ENCODE results near the gene RARG. TPM values are rescaled to one million over a fixed set of nuclear protein-coding genes. Genes with fewer than 3 reads are reported as not detected.

The RARG gene
- total RNA-seq, 2 donors from 2014 or later, result 11.4 to 21.5 TPM

DNA sequence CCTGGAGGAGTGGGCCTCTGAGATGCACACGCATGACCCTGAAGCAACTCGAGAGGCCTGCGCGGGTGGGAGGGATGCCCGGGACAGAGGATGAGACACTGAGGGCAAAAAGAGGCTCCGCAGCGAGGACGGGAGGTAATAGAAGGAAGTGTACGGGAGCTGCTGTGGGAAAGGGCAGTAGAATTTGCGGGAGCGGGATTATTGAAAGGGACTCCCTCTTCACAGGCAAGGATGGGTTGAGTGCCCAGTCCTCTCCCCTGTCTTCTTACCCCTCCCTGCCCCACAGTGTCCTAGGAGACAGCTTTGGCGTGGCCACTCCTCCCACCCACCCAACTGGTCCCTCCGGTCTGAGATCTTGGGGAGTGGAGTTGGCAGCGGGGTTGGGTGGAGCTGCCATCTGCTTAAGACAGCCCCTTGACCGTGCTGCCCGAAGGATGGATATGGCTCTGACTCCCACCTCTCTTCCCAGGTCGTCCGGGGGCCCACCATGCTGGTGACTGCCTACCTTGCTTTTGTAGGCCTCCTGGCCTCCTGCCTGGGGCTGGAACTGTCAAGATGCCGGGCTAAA lies 20.4 kb upstream of the RARG start:
- intact Hi-C loops (cut with DNase I), result no loop called here
- no peaks in the 10 kb centered on the region for H3K9me3 ChIP-seq
- peak; percentile 76 for DNase-seq
- H3K36me3 ChIP-seq, result no peaks in the 10 kb centered on the region
- H3K27me3 ChIP-seq, result no peaks in the 10 kb centered on the region
- H3K9ac ChIP-seq (ENCODE audit: low read depth in 2 of 2, low read length in 2 of 2), result peak overlapping the region; percentile 85 to 98
- H3K4me3 ChIP-seq, result peak overlapping the region; percentile 83
- peaks cover 4% of the 10 kb centered on the region for H3K4me1 ChIP-seq
- TF ChIP-seq, protein P1, sequence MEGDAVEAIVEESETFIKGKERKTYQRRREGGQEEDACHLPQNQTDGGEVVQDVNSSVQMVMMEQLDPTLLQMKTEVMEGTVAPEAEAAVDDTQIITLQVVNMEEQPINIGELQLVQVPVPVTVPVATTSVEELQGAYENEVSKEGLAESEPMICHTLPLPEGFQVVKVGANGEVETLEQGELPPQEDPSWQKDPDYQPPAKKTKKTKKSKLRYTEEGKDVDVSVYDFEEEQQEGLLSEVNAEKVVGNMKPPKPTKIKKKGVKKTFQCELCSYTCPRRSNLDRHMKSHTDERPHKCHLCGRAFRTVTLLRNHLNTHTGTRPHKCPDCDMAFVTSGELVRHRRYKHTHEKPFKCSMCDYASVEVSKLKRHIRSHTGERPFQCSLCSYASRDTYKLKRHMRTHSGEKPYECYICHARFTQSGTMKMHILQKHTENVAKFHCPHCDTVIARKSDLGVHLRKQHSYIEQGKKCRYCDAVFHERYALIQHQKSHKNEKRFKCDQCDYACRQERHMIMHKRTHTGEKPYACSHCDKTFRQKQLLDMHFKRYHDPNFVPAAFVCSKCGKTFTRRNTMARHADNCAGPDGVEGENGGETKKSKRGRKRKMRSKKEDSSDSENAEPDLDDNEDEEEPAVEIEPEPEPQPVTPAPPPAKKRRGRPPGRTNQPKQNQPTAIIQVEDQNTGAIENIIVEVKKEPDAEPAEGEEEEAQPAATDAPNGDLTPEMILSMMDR (IDR thresholded peaks at IDR 0.05), result no peak
- H3K27ac ChIP-seq, result peak overlapping the region; percentile 89

DNA sequence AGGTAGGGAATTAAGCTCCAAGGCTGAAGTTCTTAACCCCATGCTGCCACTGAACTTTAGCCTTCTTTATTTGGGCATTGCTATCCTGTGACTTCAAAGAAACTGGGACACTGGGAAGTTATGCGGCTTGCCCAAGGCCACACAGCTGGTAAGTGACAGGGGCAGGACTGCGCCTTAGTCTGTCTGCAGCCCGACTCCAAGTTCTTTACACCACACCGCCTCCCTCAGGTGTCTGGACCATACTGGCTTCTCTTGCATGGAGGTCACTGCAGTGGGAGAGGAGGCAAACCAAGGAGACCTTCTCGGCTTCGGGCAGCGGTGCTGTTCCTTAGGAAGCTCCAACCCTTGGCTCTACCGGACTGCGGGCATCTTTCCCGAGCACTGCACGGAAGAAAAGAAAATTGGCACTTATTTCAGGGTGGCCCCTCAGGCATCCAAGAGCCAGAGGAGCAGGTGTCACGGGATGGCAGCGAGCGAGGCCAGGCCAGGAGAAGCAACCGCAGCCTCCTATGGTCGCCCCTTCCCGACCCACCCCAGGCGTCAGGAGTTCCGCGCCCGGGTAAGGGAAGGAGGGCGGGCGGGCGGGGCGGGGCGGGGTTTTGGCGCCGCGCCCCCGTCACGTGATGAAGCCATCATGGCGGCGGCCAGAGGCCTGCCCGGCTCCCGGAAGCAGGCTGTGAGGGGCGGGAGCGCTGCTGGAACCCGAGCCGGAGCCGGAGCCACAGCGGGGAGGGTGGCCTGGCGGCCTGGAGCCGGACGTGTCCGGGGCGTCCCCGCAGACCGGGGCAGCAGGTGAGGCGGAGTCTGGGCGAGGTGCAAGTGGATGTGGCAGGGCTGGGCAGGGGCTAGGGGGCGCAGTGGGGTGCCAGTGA lies 19.7 kb upstream of the RARG start:
- Histone ChIP-seq H3K36me3 (no peaks in the 10 kb centered on the region), H3K27me3 (no peaks in the 10 kb centered on the region), H3K27ac (peak overlapping the region; percentile 89), H3K4me3 (peak overlapping the region; percentile 83), H3K9me3 (no peaks in the 10 kb centered on the region), H3K4me1 (peaks cover 4% of the 10 kb centered on the region), H3K9ac (ENCODE audit: low read depth in 2 of 2, low read length in 2 of 2) (peak overlapping the region; percentile 85 to 98)
- TF ChIP-seq, protein P1 (IDR thresholded peaks at IDR 0.05), result no peak
- peak; percentile 79 for DNase-seq
- intact Hi-C loops (cut with DNase I), result loop anchor here (2.0 kb wide), 1 partner anchor 31 kb away; no protein-coding TSS in a partner anchor

DNA sequence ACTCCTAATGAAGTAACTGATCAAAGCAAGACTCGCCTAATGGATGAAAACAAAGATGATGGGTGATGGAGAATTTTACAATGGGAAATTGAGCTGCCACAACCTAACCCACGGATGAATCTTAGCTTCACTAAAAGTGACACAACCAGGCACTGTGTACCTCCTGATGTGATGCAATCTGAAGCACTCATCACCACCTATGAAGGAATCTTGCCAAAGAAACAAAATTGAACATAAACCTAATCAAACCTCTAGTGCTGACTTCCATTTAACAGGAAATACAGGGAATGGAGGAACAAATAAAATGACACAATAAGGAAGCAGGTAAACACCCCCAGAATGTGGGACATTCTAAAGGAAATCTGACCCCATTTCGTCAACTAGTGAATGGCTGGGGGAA lies 13.3 kb upstream of the RARG start:
- Histone ChIP-seq H3K9ac (ENCODE audit: low read depth in 2 of 2, low read length in 2 of 2) (no peak overlapping the region), H3K27me3 (no peaks in the 10 kb centered on the region), H3K9me3 (no peaks in the 10 kb centered on the region), H3K4me3 (no peak overlapping the region), H3K36me3 (no peaks in the 10 kb centered on the region), H3K4me1 (no peaks in the 10 kb centered on the region), H3K27ac (no peak overlapping the region)
- TF ChIP-seq, protein P1 (IDR thresholded peaks at IDR 0.05), result no peak
- intact Hi-C loops (cut with DNase I), result no loop called here
- no peak for DNase-seq

DNA sequence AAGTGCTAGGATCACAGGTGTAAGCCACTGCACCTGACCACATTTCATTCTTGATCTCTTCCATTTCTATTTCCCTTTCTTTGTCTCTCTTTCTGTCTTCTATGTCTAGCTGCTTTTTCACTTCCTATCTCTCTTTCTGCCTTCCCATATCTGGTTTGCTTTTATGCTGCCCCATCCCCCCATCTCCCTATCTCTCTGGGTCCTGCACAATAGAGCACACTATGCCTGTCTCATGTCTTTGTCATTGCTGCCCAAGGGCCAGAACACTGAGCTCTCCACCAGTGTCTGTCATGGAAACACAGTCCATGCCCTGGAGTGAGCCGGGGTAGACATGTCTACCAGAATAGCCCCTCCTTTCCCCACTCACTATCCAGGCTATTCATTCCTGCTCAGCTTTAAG lies 12.3 kb upstream of the RARG start:
- no peak overlapping the region for H3K9ac ChIP-seq (ENCODE audit: low read depth in 2 of 2, low read length in 2 of 2)
- H3K36me3 ChIP-seq, result no peaks in the 10 kb centered on the region
- H3K27ac ChIP-seq, result no peak overlapping the region
- H3K27me3 ChIP-seq, result no peaks in the 10 kb centered on the region
- no peak overlapping the region for H3K4me3 ChIP-seq
- intact Hi-C loops (cut with DNase I), result no loop called here
- TF ChIP-seq, protein P1 (IDR thresholded peaks at IDR 0.05), result no peak
- no peak for DNase-seq
- H3K9me3 ChIP-seq, result no peaks in the 10 kb centered on the region
- no peaks in the 10 kb centered on the region for H3K4me1 ChIP-seq

DNA sequence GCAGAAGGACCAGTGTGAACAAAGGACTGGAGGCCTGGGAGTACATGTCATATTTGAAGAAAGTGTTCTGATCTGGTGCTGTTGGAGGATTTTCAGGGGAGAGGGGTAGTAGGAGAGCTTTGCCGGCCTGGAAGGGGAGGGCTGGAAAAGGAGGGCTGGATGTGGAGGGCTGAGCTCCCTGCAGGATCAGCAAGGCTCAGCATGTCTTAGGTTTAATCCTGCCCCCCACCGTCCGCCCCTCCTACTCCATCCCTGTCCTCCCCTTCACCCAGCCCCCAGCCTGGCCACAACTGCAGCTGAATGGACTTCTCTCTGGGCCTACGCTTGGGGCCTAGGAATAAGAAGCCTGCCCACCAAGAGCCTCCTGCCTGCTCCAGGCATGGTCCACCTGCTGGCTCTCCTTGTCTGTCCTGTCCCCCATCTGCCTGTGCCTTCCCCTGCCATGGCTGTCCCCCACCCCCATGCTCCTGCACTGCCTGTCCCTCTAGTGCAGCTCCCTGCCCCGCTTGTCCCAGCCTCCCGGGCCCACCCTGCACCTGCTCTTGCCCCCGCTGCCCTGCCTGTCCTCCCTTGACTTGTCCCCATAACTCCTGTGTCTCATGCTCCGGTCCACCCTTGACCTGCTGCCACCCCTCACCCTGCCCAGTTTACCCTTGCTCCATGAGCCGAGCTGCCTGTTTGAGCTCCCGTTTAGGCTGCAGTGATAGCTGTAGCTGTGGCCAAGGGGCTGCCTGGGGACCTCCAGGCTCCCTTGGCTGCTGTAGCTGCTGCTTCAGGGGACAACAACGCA lies 9.8 kb upstream of the RARG start:
- Histone ChIP-seq H3K36me3 (no peaks in the 10 kb centered on the region), H3K9ac (ENCODE audit: low read depth in 2 of 2, low read length in 2 of 2) (no peak overlapping the region), H3K27me3 (no peaks in the 10 kb centered on the region), H3K4me1 (no peaks in the 10 kb centered on the region), H3K27ac (no peak overlapping the region), H3K9me3 (no peaks in the 10 kb centered on the region), H3K4me3 (no peak overlapping the region)
- DNase-seq, result no peak
- TF ChIP-seq, protein P1 (IDR thresholded peaks at IDR 0.05), result no peak
- intact Hi-C loops (cut with DNase I), result no loop called here
